H1 (cell line): ENCODE data around the gene UNC13D. TPM values are rescaled to one million over a fixed set of nuclear protein-coding genes. Genes with fewer than 3 reads are reported as not detected.
A peak's percentile ranks its signal among the peaks of the same experiment; 100 is the strongest.

Experiments used
- CTCF ChIA-PET: fragments of 300-600 bp; sonication (Branson Sonifier 250); formaldehyde crosslinking; loops from one replicate; lab custom pipeline; 2021; ENCODE audit not compliant: partially characterized antibody; lab: Charles Lee
- POLR2A ChIA-PET: fragments of 300-600 bp; sonication (Branson Sonifier 250); formaldehyde crosslinking; loops from one replicate; lab custom pipeline; 2021; ENCODE audit warnings: inconsistent platforms; ENCODE audit not compliant: partially characterized antibody; lab: Charles Lee
- DNase-seq, 2 experiments: peaks; one replicate each; pipeline versions ENCODE4 v3.0.0 to v3.0.0-alpha.2; 2010 to 2022; ENCODE audit warnings: low spot score in 2 of 2, low read depth in 1 of 2, mixed read lengths in 1 of 2
- FAIRE-seq: peaks from 2 replicates; lab custom pipeline; 2011; peaks lifted over from hg19 to GRCh38; lab: Jason Lieb, UNC
- H2AFZ ChIP-seq: 2 replicates; pipeline ENCODE4 v1.8.1; 2012; ENCODE audit warnings: low read length, inconsistent platforms
- H2AK5ac ChIP-seq: 2 replicates; pipeline ENCODE4 v1.6.1; 2013; ENCODE audit warnings: low read depth, low read length
- H2BK120ac ChIP-seq: replicated peaks from 2 replicates; pipeline ENCODE3; 2013; ENCODE audit warnings: low read depth, low read length, inconsistent platforms
- H2BK12ac ChIP-seq: 2 replicates; pipeline ENCODE4 v1.6.1; 2013; ENCODE audit warnings: low read depth, low read length
- H2BK15ac ChIP-seq: 2 replicates; pipeline ENCODE4 v1.6.1; 2013; ENCODE audit warnings: low read length
- H2BK20ac ChIP-seq: 2 replicates; pipeline ENCODE4 v1.6.1; 2013; ENCODE audit warnings: low read length
- H2BK5ac ChIP-seq: 2 replicates; pipeline ENCODE4 v1.6.1; 2013; ENCODE audit warnings: low read depth, low read length
- H3K14ac ChIP-seq: 2 replicates; pipeline ENCODE4 v1.6.1; 2013; ENCODE audit warnings: inconsistent platforms; ENCODE audit not compliant: insufficient read length
- H3K18ac ChIP-seq: 2 replicates; pipeline ENCODE4 v1.6.1; 2013; ENCODE audit warnings: low read length; ENCODE audit errors: extremely low read depth
- H3K23ac ChIP-seq: 2 replicates; pipeline ENCODE4 v1.6.1; 2013; ENCODE audit warnings: inconsistent platforms; ENCODE audit not compliant: insufficient read length
- H3K23me2 ChIP-seq: 2 replicates; pipeline ENCODE4 v1.6.1; 2013; ENCODE audit warnings: low read depth, low read length
- H3K27ac ChIP-seq: 2 replicates; pipeline ENCODE4 v1.6.1; 2011; ENCODE audit warnings: low read depth, low read length, inconsistent platforms
- H3K27me3 ChIP-seq, 4 experiments: replicated peaks in 1 of 4; 1 replicate in 1 of 4; 2 replicates in 3 of 4; pipeline versions ENCODE4 v1.6.1 to v1.8.1; 2011 to 2013; ENCODE audit warnings: low read length in 3 of 4, mild to moderate bottlenecking in 3 of 4, inconsistent platforms in 2 of 4, mixed read lengths in 2 of 4, moderate library complexity in 1 of 4; ENCODE audit not compliant: control insufficient read depth in 3 of 4, insufficient read depth in 3 of 4; ENCODE audit errors: extremely low read depth in 1 of 4
- H3K36me3 ChIP-seq, 4 experiments: 2 replicates each; pipeline versions ENCODE4 v1.6.1 to v1.8.1; 2011 to 2013; ENCODE audit warnings: mild to moderate bottlenecking in 4 of 4, low read length in 3 of 4, moderate library complexity in 2 of 4, control low read depth in 1 of 4, inconsistent platforms in 1 of 4; ENCODE audit not compliant: insufficient read depth in 4 of 4, control insufficient read depth in 2 of 4
- H3K4ac ChIP-seq: replicated peaks from 2 replicates; pipeline ENCODE3; 2013; ENCODE audit warnings: low read length, low read depth, mixed read lengths, inconsistent platforms; ENCODE audit not compliant: insufficient read length
- H3K4me1 ChIP-seq, 4 experiments: replicated peaks in 1 of 4; 1 replicate in 1 of 4; 2 replicates in 3 of 4; pipeline versions ENCODE4 v1.6.1 to v1.8.1; 2011 to 2013; ENCODE audit warnings: low read length in 3 of 4, inconsistent platforms in 2 of 4, mixed read lengths in 1 of 4; ENCODE audit not compliant: insufficient read depth in 4 of 4, control insufficient read depth in 3 of 4
- H3K4me2 ChIP-seq, 2 experiments: 2 replicates each; pipeline versions ENCODE4 v1.6.1 to v1.8.1; 2011 to 2013; ENCODE audit warnings: low read depth in 2 of 2, low read length in 2 of 2, control low read depth in 1 of 2, inconsistent platforms in 1 of 2, mild to moderate bottlenecking in 1 of 2; ENCODE audit not compliant: insufficient read depth in 1 of 2
- H3K4me3 ChIP-seq, 4 experiments: fragments of 200-600, 300-600 bp in 1 of 4; sonication (generic), shearing (Covaris generic), sonication (Bioruptor Twin) in 1 of 4; 2 replicates each; pipeline versions ENCODE4 v1.5.1 to v1.8.1; 2011 to 2016; ENCODE audit warnings: low read length in 4 of 4, low read depth in 3 of 4, control low read depth in 2 of 4, inconsistent platforms in 2 of 4, mild to moderate bottlenecking in 2 of 4, mixed read lengths in 1 of 4, moderate library complexity in 1 of 4; ENCODE audit not compliant: insufficient read depth in 2 of 4; ENCODE audit errors: extremely low read depth in 1 of 4
- H3K56ac ChIP-seq: replicated peaks from 2 replicates; pipeline ENCODE3; 2013; ENCODE audit warnings: low read depth, mild to moderate bottlenecking, mixed read lengths, low read length, inconsistent platforms; ENCODE audit not compliant: insufficient read length
- H3K79me1 ChIP-seq: 2 replicates; pipeline ENCODE4 v1.6.1; 2013; ENCODE audit warnings: low read depth, low read length, control low read depth
- H3K79me2 ChIP-seq, 2 experiments: 2 replicates each; pipeline versions ENCODE4 v1.6.1 to v1.8.1; 2012 to 2013; ENCODE audit warnings: low read length in 2 of 2, mild to moderate bottlenecking in 2 of 2, inconsistent platforms in 1 of 2; ENCODE audit not compliant: insufficient read depth in 2 of 2, control insufficient read depth in 1 of 2
- H3K9ac ChIP-seq, 4 experiments: replicated peaks in 1 of 4; 1 replicate in 1 of 4; 2 replicates in 3 of 4; pipeline versions ENCODE4 v1.6.1 to v1.8.1; 2011 to 2013; ENCODE audit warnings: low read depth in 3 of 4, low read length in 3 of 4, control low read depth in 2 of 4, mild to moderate bottlenecking in 2 of 4, moderate library complexity in 2 of 4, inconsistent platforms in 1 of 4; ENCODE audit errors: extremely low read depth in 1 of 4
- H3K9me3 ChIP-seq, 2 experiments: 2 replicates each; pipeline versions ENCODE4 v1.6.1 to v1.8.1; 2012 to 2013; ENCODE audit warnings: mild to moderate bottlenecking in 2 of 2, moderate library complexity in 2 of 2, control low read depth in 1 of 2, inconsistent platforms in 1 of 2, low read depth in 1 of 2, low read length in 1 of 2, mixed read lengths in 1 of 2; ENCODE audit not compliant: insufficient read depth in 2 of 2
- H4K20me1 ChIP-seq, 2 experiments: replicated peaks in 1 of 2; 2 replicates each; pipeline versions ENCODE3 to v1.8.1; 2011 to 2013; ENCODE audit warnings: inconsistent platforms in 2 of 2, low read length in 2 of 2, mild to moderate bottlenecking in 1 of 2; ENCODE audit not compliant: insufficient read depth in 2 of 2, control insufficient read depth in 1 of 2
- H4K5ac ChIP-seq: 2 replicates; pipeline ENCODE4 v1.6.1; 2013; ENCODE audit warnings: low read length, low read depth, mixed read lengths, inconsistent platforms; ENCODE audit not compliant: insufficient read length
- H4K8ac ChIP-seq: 2 replicates; pipeline ENCODE4 v1.8.0; 2013; ENCODE audit warnings: mild to moderate bottlenecking, moderate library complexity, low read length, inconsistent platforms; ENCODE audit not compliant: insufficient read depth; ENCODE audit errors: extremely low read depth
- H4K91ac ChIP-seq: replicated peaks from 2 replicates; pipeline ENCODE3; 2013; ENCODE audit warnings: low read length, mixed read lengths, inconsistent platforms; ENCODE audit not compliant: insufficient read length
- EP300 ChIP-seq, 2 experiments: IDR thresholded peaks; 1 replicate in 1 of 2; 2 replicates in 1 of 2; pipeline ENCODE4 v1.6.1; 2011 to 2012; ENCODE audit warnings: low read depth in 2 of 2, low read length in 2 of 2, mild to moderate bottlenecking in 2 of 2, borderline replicate concordance in 1 of 2, inconsistent platforms in 1 of 2, moderate library complexity in 1 of 2
- FOSL1 ChIP-seq: IDR thresholded peaks from 2 replicates; pipeline ENCODE4 v1.6.1; 2011; ENCODE audit warnings: mild to moderate bottlenecking, low read depth, low read length, moderate library complexity; ENCODE audit not compliant: insufficient read depth
- JUND ChIP-seq: IDR thresholded peaks from 2 replicates; pipeline ENCODE4 v1.6.1; 2011; ENCODE audit warnings: mild to moderate bottlenecking, improper control_type of control experiment, low read length
- MAFK ChIP-seq: IDR thresholded peaks from 2 replicates; pipeline ENCODE4 v1.6.1; 2012; ENCODE audit warnings: low read depth, mild to moderate bottlenecking, improper control_type of control experiment, low read length
- SRF ChIP-seq: IDR thresholded peaks from 2 replicates; pipeline ENCODE4 v1.6.1; 2011; ENCODE audit warnings: mild to moderate bottlenecking, low read depth, low read length, moderate library complexity
- TAF1 ChIP-seq: IDR thresholded peaks from 2 replicates; pipeline ENCODE4 v1.6.1; 2011; ENCODE audit warnings: mild to moderate bottlenecking, low read depth, low read length
- TEAD4 ChIP-seq: IDR thresholded peaks from 2 replicates; pipeline ENCODE4 v1.6.1; 2012; ENCODE audit warnings: low read depth, low read length, inconsistent platforms, mixed read lengths
- YY1 ChIP-seq: IDR thresholded peaks from 2 replicates; pipeline ENCODE4 v1.6.1; 2011; ENCODE audit warnings: low read depth, mild to moderate bottlenecking, low read length
- WGBS, 2 experiments: shearing (Covaris generic) in 1 of 2; methylation state at CpG; one replicate each; pipeline versions ENCODE4 v1.1.6 to v1.1.7; 2013 to 2015; ENCODE audit warnings: low lambda C conversion rate in 2 of 2, mixed read lengths in 2 of 2, inconsistent platforms in 1 of 2, low coverage in 1 of 2, missing lambda C conversion rate in 1 of 2; ENCODE audit not compliant: insufficient replicate concordance in 2 of 2, insufficient coverage in 1 of 2, insufficient read length in 1 of 2; ENCODE audit errors: extremely low coverage in 1 of 2, missing lambda C conversion rate in 1 of 2; 5-methylcytosine and 5-hydroxymethylcytosine counted together
- polyA plus RNA-seq, 7 experiments: library from polyadenylated mRNA; depleted of rRNA in 3 of 7; stranded (reverse) in 5 of 7; unstranded in 2 of 7; fragments of >200 nt in 5 of 7; fragments of 200-250 nt in 2 of 7; gene quantifications; 1 replicate in 5 of 7; 2 replicates in 1 of 7; 4 replicates in 1 of 7; pipeline versions ENCODE4 v1.2.1 to v1.2.3, GENCODE V29; 2011 to 2013; ENCODE audit warnings: missing spikeins in 2 of 7, mixed read lengths in 2 of 7
- total RNA-seq: library from RNA; stranded (reverse); fragmentation: NEBNext Ultra II Directional; extraction: Animal tissue kit (Norgen Biotek cat#: 25700); gene quantifications from 2 replicates; pipeline ENCODE4 v1.2.1, GENCODE V29; 2021

UNC13D gene
- total and polyA plus RNA-seq, 2 of the 8 experiments (the other 6 are each of a cell fraction or from before 2014, with no cell fraction given), result 3.6 to 8.4 TPM

GRCh38 chr17:75809631-75810111 is 34.5 kb downstream of the UNC13D start:
- no peak overlapping the region for H2BK5ac ChIP-seq
- H3K4ac ChIP-seq, result no peak overlapping the region
- TF ChIP-seq EP300 (IDR thresholded peaks at IDR 0.05; ENCODE audit: borderline replicate concordance in 1 of 2, low read depth in 2 of 2, low read length in 2 of 2) (no peak), SRF (no peak), TAF1 (no peak), TEAD4 (no peak), YY1 (no peak), MAFK (no peak), JUND (no peak), FOSL1 (no peak)
- FAIRE-seq, result no peak
- no peak overlapping the region for H3K18ac ChIP-seq
- H4K8ac ChIP-seq, result peak overlapping the region; percentile 28; the same call in 1 of the 2 replicates
- H3K23ac ChIP-seq, result no peak overlapping the region
- no peak overlapping the region for H2BK20ac ChIP-seq
- H3K79me2 ChIP-seq, result peaks cover 0 to 2% of the 10 kb centered on the region in 2 experiments; a peak in 1 of 4 replicates
- no peak overlapping the region for H2AFZ ChIP-seq
- H2BK15ac ChIP-seq, result no peak overlapping the region
- CTCF ChIA-PET, result interaction anchor here (1.0 to 3.2 kb wide), 3 partner anchors 12 to 35 kb away, joined by 3 to 11 read pairs (median 9); no protein-coding TSS in a partner anchor
- H4K5ac ChIP-seq, result no peak overlapping the region
- no peak overlapping the region for H3K14ac ChIP-seq
- 93% methylated on average over 23 of the region's 24 CpGs; no CpG with 5 or more reads in 1 of the 2 experiments for WGBS, 2 experiments
- peaks cover 0 to 11% of the 10 kb centered on the region in 2 experiments for H4K20me1 ChIP-seq
- no peak overlapping the region for H3K9ac ChIP-seq
- H4K91ac ChIP-seq, result no peak overlapping the region
- DNase-seq, result no peak
- H3K9me3 ChIP-seq, result no peaks in the 10 kb centered on the region
- no peak overlapping the region for H3K56ac ChIP-seq
- no peaks in the 10 kb centered on the region for H3K4me1 ChIP-seq
- no peak overlapping the region for H2BK12ac ChIP-seq
- peaks cover 11 to 34% (median 29%) of the 10 kb centered on the region in 4 experiments; a peak in 7 of 8 replicates for H3K36me3 ChIP-seq
- no peak overlapping the region for H3K27ac ChIP-seq
- H3K27me3 ChIP-seq, result no peaks in the 10 kb centered on the region
- no peaks in the 10 kb centered on the region for H3K23me2 ChIP-seq
- no peak overlapping the region for H2BK120ac ChIP-seq
- H3K79me1 ChIP-seq, result no peaks in the 10 kb centered on the region; the same call in 1 of the 2 replicates
- H3K4me2 ChIP-seq, result no peak overlapping the region
- H2AK5ac ChIP-seq, result no peak overlapping the region
- H3K4me3 ChIP-seq, result no peak overlapping the region
- POLR2A ChIA-PET, result interaction anchor here (0.6 to 2.8 kb wide), 3 partner anchors 26 to 498 kb away, joined by 4 to 17 read pairs (median 10); no protein-coding TSS in a partner anchor
